Fibroblast of lung (primary cell): ENCODE data around the gene TBX6. TPM values are rescaled to one million over a fixed set of nuclear protein-coding genes. Genes with fewer than 3 reads are reported as not detected.

Experiments
- DNase-seq, 2 donors: peaks; one replicate each; pipeline versions ENCODE4 v3.0.0 to v3.0.0-alpha.2; 2010; ENCODE audit warnings: low read depth in 2 of 2
- H2AFZ ChIP-seq: 2 replicates; pipeline ENCODE4 v1.5.1; 2012; ENCODE audit warnings: low read length, control low read depth, inconsistent platforms
- H3K27ac ChIP-seq: 2 replicates; pipeline ENCODE4 v1.5.1; 2011; ENCODE audit warnings: low read length, control low read depth; ENCODE audit not compliant: insufficient read depth
- H3K27me3 ChIP-seq: 2 replicates; pipeline ENCODE4 v1.5.1; 2011; ENCODE audit warnings: mild to moderate bottlenecking, low read length; ENCODE audit not compliant: control insufficient read depth, insufficient read depth
- H3K36me3 ChIP-seq: 2 replicates; pipeline ENCODE4 v1.5.1; 2011; ENCODE audit warnings: low read length; ENCODE audit not compliant: control insufficient read depth, insufficient read depth
- H3K4me1 ChIP-seq: 2 replicates; pipeline ENCODE4 v1.5.1; 2011; ENCODE audit warnings: low read length; ENCODE audit not compliant: control insufficient read depth, insufficient read depth; ENCODE audit errors: extremely low read depth
- H3K4me2 ChIP-seq: 2 replicates; pipeline ENCODE4 v1.5.1; 2011; ENCODE audit warnings: low read length, control low read depth; ENCODE audit not compliant: insufficient read depth; ENCODE audit errors: extremely low read depth
- H3K4me3 ChIP-seq, 4 experiments: fragments of 200-600 bp in 1 of 4; sonication (generic) in 1 of 4; replicated peaks in 1 of 4; 2 replicates each; pipeline ENCODE4 v1.5.1; 2011 to 2016; ENCODE audit warnings: low read length in 4 of 4, low read depth in 3 of 4, mild to moderate bottlenecking in 3 of 4, control low read depth in 2 of 4, inconsistent platforms in 1 of 4, mixed read lengths in 1 of 4; ENCODE audit not compliant: insufficient read depth in 1 of 4; ENCODE audit errors: control extremely low read depth in 1 of 4
- H3K79me2 ChIP-seq: 2 replicates; pipeline ENCODE4 v1.5.1; 2012; ENCODE audit warnings: mild to moderate bottlenecking, low read length, inconsistent platforms; ENCODE audit not compliant: control insufficient read depth, insufficient read depth
- H3K9ac ChIP-seq: 2 replicates; pipeline ENCODE4 v1.5.1; 2011; ENCODE audit warnings: mild to moderate bottlenecking, low read length, control low read depth; ENCODE audit not compliant: insufficient read depth
- H3K9me3 ChIP-seq: 2 replicates; pipeline ENCODE4 v1.5.1; 2012; ENCODE audit warnings: low read depth, low read length; ENCODE audit not compliant: control insufficient read depth, insufficient read depth
- H4K20me1 ChIP-seq: 2 replicates; pipeline ENCODE4 v1.5.1; 2011; ENCODE audit warnings: low read length; ENCODE audit not compliant: control insufficient read depth, insufficient read depth; ENCODE audit errors: extremely low read depth
- EZH2 ChIP-seq: IDR thresholded peaks from 2 replicates; pipeline ENCODE4 v1.5.1; 2012; ENCODE audit warnings: low read length, control low read depth, mild to moderate bottlenecking; ENCODE audit errors: missing control alignments
- polyA plus RNA-seq, 2 donors: library from polyadenylated mRNA; depleted of rRNA in 1 of 2; stranded (reverse) in 1 of 2; unstranded in 1 of 2; fragments of >200 nt; gene quantifications; 2 replicates each; pipeline ENCODE4 v1.2.1, GENCODE V29; 2011 to 2012; ENCODE audit warnings: missing spikeins in 1 of 2
- total RNA-seq: library from RNA; depleted of rRNA; stranded (reverse); fragments of >200 nt; gene quantifications from 2 replicates; pipeline ENCODE4 v1.2.1, GENCODE V29; 2014
- TF ChIP-seq, protein P1 (sequence below), 2 donors: IDR thresholded peaks in 1 of 2; conservative IDR thresholded peaks in 1 of 2; 1 replicate in 1 of 2; 2 replicates in 1 of 2; pipeline ENCODE4 v1.5.1; 2011 to 2012; ENCODE audit warnings: low read length in 2 of 2, control low read depth in 1 of 2, inconsistent platforms in 1 of 2, low read depth in 1 of 2, mild to moderate bottlenecking in 1 of 2

TBX6 gene
- total and polyA plus RNA-seq, 2 donors (not counting 1 experiment from before 2014, with no cell fraction given), result 0.33 TPM; not detected in 1

DNA sequence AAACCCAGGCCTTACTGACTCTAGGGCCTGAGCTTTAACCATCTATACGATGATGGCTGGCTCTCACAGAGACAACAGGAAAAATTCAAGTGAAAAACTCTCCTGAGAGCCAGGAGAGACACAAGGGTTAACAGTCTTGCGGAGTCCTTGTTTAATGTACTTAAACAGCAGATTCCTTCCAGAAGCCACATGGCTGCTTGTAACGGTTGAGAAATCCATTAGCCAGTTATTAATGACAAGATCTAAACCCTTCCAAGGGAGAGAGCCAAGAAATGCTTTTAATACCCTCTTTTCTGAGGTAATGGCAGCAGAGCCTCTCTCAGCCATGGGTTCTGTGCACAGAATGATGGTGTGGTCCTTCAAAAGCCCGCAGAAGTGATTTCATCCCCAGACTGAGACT is 31.4 kb downstream of the TBX6 start:
- Histone ChIP-seq H3K27me3 (no peaks in the 10 kb centered on the region), H3K4me1 (peaks cover 16% of the 10 kb centered on the region), H3K27ac (no peak overlapping the region), H3K9ac (no peak overlapping the region), H2AFZ (no peak overlapping the region), H3K4me2 (no peak overlapping the region), H3K4me3 (no peak overlapping the region), H3K9me3 (no peaks in the 10 kb centered on the region), H4K20me1 (no peaks in the 10 kb centered on the region), H3K79me2 (no peaks in the 10 kb centered on the region), H3K36me3 (peaks cover under 1% of the 10 kb centered on the region)
- peak in 1 of 2 donors; percentile 52 for DNase-seq
- TF ChIP-seq EZH2, result no peak
- TF ChIP-seq, protein P1, sequence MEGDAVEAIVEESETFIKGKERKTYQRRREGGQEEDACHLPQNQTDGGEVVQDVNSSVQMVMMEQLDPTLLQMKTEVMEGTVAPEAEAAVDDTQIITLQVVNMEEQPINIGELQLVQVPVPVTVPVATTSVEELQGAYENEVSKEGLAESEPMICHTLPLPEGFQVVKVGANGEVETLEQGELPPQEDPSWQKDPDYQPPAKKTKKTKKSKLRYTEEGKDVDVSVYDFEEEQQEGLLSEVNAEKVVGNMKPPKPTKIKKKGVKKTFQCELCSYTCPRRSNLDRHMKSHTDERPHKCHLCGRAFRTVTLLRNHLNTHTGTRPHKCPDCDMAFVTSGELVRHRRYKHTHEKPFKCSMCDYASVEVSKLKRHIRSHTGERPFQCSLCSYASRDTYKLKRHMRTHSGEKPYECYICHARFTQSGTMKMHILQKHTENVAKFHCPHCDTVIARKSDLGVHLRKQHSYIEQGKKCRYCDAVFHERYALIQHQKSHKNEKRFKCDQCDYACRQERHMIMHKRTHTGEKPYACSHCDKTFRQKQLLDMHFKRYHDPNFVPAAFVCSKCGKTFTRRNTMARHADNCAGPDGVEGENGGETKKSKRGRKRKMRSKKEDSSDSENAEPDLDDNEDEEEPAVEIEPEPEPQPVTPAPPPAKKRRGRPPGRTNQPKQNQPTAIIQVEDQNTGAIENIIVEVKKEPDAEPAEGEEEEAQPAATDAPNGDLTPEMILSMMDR (conservative IDR thresholded peaks at IDR 0.05 in 1 of 2, IDR thresholded peaks at IDR 0.05 in 1 of 2; ENCODE audit: low read depth in 1 of 2, low read length in 2 of 2), result no peak

DNA sequence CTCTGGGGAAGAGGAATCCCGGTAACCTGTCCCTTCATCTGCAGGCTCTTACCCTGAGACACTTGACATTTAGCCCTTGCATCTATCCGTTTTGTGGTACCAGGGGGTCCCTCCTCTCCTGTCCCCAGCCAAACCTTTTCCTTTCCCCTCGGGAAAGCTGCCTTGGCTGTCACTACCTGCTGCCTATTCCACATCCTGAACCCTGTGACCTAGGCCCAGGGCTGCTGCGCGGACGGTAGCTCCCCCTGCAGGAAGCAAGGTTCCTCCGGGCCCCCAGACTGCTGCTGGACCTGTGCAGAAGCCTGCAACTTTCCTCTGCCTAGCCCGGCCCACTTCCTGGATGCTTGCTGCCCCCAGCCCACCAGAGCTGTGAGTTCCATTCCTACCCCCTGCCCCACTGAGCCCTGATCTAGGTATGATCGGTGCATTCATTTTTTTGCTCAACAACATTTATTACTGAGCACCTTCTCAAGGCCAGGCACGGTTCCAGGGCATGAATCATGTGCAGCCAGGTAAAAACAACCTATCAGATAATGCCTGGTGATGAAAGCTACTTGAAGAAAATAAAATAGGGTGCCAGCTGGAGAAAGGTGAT is 36.7 kb downstream of the TBX6 start:
- Histone ChIP-seq H2AFZ (no peak overlapping the region), H3K9me3 (no peaks in the 10 kb centered on the region), H3K4me2 (no peak overlapping the region), H3K79me2 (peaks cover 3% of the 10 kb centered on the region), H3K4me3 (no peak overlapping the region), H4K20me1 (no peaks in the 10 kb centered on the region), H3K4me1 (peaks cover 5% of the 10 kb centered on the region), H3K27ac (no peak overlapping the region), H3K36me3 (peaks cover 2% of the 10 kb centered on the region), H3K27me3 (no peaks in the 10 kb centered on the region), H3K9ac (no peak overlapping the region)
- TF ChIP-seq, protein P1 (conservative IDR thresholded peaks at IDR 0.05 in 1 of 2, IDR thresholded peaks at IDR 0.05 in 1 of 2; ENCODE audit: low read depth in 1 of 2, low read length in 2 of 2), result peak; percentile 25 to 58
- TF ChIP-seq EZH2, result no peak
- no peak for DNase-seq

DNA sequence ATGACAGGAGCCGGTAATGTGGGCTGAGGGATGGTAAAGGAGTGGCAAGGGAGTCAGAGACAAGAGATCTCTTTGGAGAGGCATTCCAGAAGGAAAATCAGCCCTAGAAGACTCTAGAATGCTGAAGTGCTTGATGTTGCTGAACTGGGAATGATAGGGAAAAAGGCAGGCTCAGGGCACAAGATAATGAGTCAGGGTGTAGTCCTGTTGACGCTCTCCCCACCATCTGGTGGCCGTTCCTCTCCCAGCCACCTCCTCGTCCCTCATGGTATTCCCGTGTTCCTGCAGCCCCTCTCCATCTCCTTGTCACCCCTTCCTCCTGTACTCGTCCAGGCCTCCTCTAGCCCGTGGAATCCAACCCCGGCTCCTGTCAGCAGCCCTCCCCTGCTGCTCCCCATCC is 37.3 kb downstream of the TBX6 start:
- TF ChIP-seq, protein P1 (conservative IDR thresholded peaks at IDR 0.05 in 1 of 2, IDR thresholded peaks at IDR 0.05 in 1 of 2; ENCODE audit: low read depth in 1 of 2, low read length in 2 of 2), result no peak
- no peak for TF ChIP-seq EZH2
- H3K4me2 ChIP-seq, result peak overlapping the region; percentile 25
- H3K27ac ChIP-seq, result no peak overlapping the region
- no peak overlapping the region for H2AFZ ChIP-seq
- no peak overlapping the region for H3K9ac ChIP-seq
- peaks cover 3% of the 10 kb centered on the region for H3K79me2 ChIP-seq
- H3K4me3 ChIP-seq, result no peak overlapping the region
- peaks cover 2% of the 10 kb centered on the region for H3K36me3 ChIP-seq
- DNase-seq, result no peak
- H4K20me1 ChIP-seq, result no peaks in the 10 kb centered on the region
- no peaks in the 10 kb centered on the region for H3K9me3 ChIP-seq
- H3K27me3 ChIP-seq, result no peaks in the 10 kb centered on the region
- H3K4me1 ChIP-seq, result peaks cover 5% of the 10 kb centered on the region
